Naive thymus-derived CD4-positive, alpha-beta T cell (primary cell): ENCODE measurements around the gene FASLG. TPM values are rescaled to one million over a fixed set of nuclear protein-coding genes. Genes with fewer than 3 reads are reported as not detected.

Experiments
- ATAC-seq: fragments of 150-1000 bp; cut with Tn5 transposase; 2 replicates; pipeline ENCODE4 v1.10.0; 2021; ENCODE audit warnings: mild to moderate bottlenecking, moderate library complexity
- CTCF ChIA-PET: fragments of 350-600 bp; sonication (Branson Sonifier 250); formaldehyde crosslinking; loops from one replicate; lab custom pipeline; 2021; ENCODE audit warnings: antibody characterized with exemption; lab: Charles Lee
- POLR2A ChIA-PET: fragments of 350-600 bp; sonication (Branson Sonifier 250); formaldehyde crosslinking; loops from one replicate; lab custom pipeline; 2021; ENCODE audit warnings: antibody characterized with exemption, inconsistent platforms; lab: Charles Lee
- DNase-seq, 9 donors: peaks; one replicate each; pipeline versions ENCODE4 v3.0.0 to v3.0.0-alpha.2; 2020 to 2022; ENCODE audit warnings: mixed read lengths in 1 of 9
- H3K27ac ChIP-seq: one replicate; pipeline ENCODE4 v1.7.0; 2013; ENCODE audit warnings: mild to moderate bottlenecking, low read depth, low read length, moderate library complexity
- H3K27me3 ChIP-seq, 2 donors: one replicate each; pipeline ENCODE4 v1.7.0; 2013; ENCODE audit warnings: low read length in 2 of 2, mild to moderate bottlenecking in 2 of 2, moderate library complexity in 2 of 2; ENCODE audit not compliant: control insufficient read depth in 2 of 2, insufficient read depth in 2 of 2
- H3K36me3 ChIP-seq, 3 experiments: 1 replicate in 2 of 3; 2 replicates in 1 of 3; pipeline ENCODE4 v1.7.0; 2013; ENCODE audit warnings: low read length in 3 of 3, mild to moderate bottlenecking in 3 of 3, moderate library complexity in 1 of 3; ENCODE audit not compliant: insufficient read depth in 3 of 3, control insufficient read depth in 2 of 3
- H3K4me1 ChIP-seq, 2 donors: one replicate each; pipeline ENCODE4 v1.7.0; 2013; ENCODE audit warnings: low read length in 2 of 2, mild to moderate bottlenecking in 2 of 2, moderate library complexity in 1 of 2; ENCODE audit not compliant: control insufficient read depth in 2 of 2, insufficient read depth in 2 of 2
- H3K4me3 ChIP-seq: 2 replicates; pipeline ENCODE4 v1.7.0; 2013; ENCODE audit warnings: mild to moderate bottlenecking, low read length
- H3K9me3 ChIP-seq, 3 experiments: 1 replicate in 2 of 3; 2 replicates in 1 of 3; pipeline ENCODE4 v1.7.0; 2013; ENCODE audit warnings: low read length in 3 of 3; ENCODE audit not compliant: control insufficient read depth in 2 of 3
- H3K27ac Mint-ChIP-seq, 9 donors: one replicate each; pipeline ENCODE4 v1.8.0; 2020 to 2022; ENCODE audit warnings: mixed read lengths in 9 of 9, mild to moderate bottlenecking in 8 of 9, moderate library complexity in 5 of 9, inconsistent platforms in 2 of 9
- H3K27me3 Mint-ChIP-seq, 5 donors: one replicate each; pipeline ENCODE4 v1.8.0; 2021 to 2022; ENCODE audit warnings: mixed read lengths in 5 of 5, mild to moderate bottlenecking in 1 of 5
- H3K36me3 Mint-ChIP-seq, 5 donors: one replicate each; pipeline ENCODE4 v1.8.0; 2020 to 2022; ENCODE audit warnings: mixed read lengths in 5 of 5, mild to moderate bottlenecking in 3 of 5, inconsistent platforms in 1 of 5
- H3K4me1 Mint-ChIP-seq, 7 donors: one replicate each; pipeline ENCODE4 v1.8.0; 2020 to 2022; ENCODE audit warnings: mixed read lengths in 7 of 7, mild to moderate bottlenecking in 3 of 7, inconsistent platforms in 1 of 7
- H3K4me3 Mint-ChIP-seq, 10 donors: one replicate each; pipeline ENCODE4 v1.8.0; 2020 to 2022; ENCODE audit warnings: mild to moderate bottlenecking in 10 of 10, mixed read lengths in 10 of 10, moderate library complexity in 6 of 10, inconsistent platforms in 2 of 10
- H3K9me3 Mint-ChIP-seq, 11 donors: one replicate each; pipeline ENCODE4 v1.8.0; 2020 to 2022; ENCODE audit warnings: mixed read lengths in 11 of 11, mild to moderate bottlenecking in 4 of 11, inconsistent platforms in 1 of 11, moderate library complexity in 1 of 11
- intact Hi-C, 2 donors: fragments of 100-400 bp; cut with micrococcal nuclease; formaldehyde crosslinking; loops; one replicate each; pipeline ENCODE4 v1.15.1; 2023
- polyA plus RNA-seq, 2 donors: library from polyadenylated mRNA; unstranded; fragments of 300-500 nt; fragmentation: Illumina TruSeq; gene quantifications; one replicate each; pipeline ENCODE4 v1.2.3, GENCODE V29; 2021
- total RNA-seq, 6 experiments: library from RNA in 5 of 6; stranded (reverse) in 5 of 6; gene quantifications; 1 replicate in 5 of 6; 2 replicates in 1 of 6; pipeline ENCODE4 v1.2.3 and lab custom pipeline; 2021 to 2026

FASLG gene
- total and polyA plus RNA-seq, 7 experiments from 2014 or later = 0.24 to 5.6 (median 1.9) TPM; not detected in 3

GRCh38 chr1:172657586-172657985, 1.3 kb upstream of the FASLG start:
- POLR2A ChIA-PET = interaction anchor here (0.6 to 0.7 kb wide), 2 partner anchors 13 to 23 kb away, joined by 3 read pairs; no protein-coding TSS in a partner anchor
- no peak overlapping the region for H3K27ac Mint-ChIP-seq
- Histone ChIP-seq H3K36me3 (no peaks in the 10 kb centered on the region), H3K27me3 (no peaks in the 10 kb centered on the region), H3K4me3 (no peak overlapping the region), H3K4me1 (peaks cover 25 to 40% of the 10 kb centered on the region in 2 donors), H3K27ac (no peak overlapping the region), H3K9me3 (no peaks in the 10 kb centered on the region)
- DNase-seq (no peak), ATAC-seq (no peak)
- peaks cover 0 to 21% (median 0%) of the 10 kb centered on the region in 5 donors for H3K27me3 Mint-ChIP-seq
- peaks cover 0 to 7% (median 0%) of the 10 kb centered on the region in 5 donors for H3K36me3 Mint-ChIP-seq
- peaks cover 32 to 69% (median 58%) of the 10 kb centered on the region in 7 donors for H3K4me1 Mint-ChIP-seq
- intact Hi-C loops = no loop called here
- CTCF ChIA-PET = no interaction called here
- no peak overlapping the region for H3K4me3 Mint-ChIP-seq
- H3K9me3 Mint-ChIP-seq = peaks cover 0 to 6% (median 0%) of the 10 kb centered on the region in 11 donors

- no peak for ATAC-seq
- ChIA-PET CTCF (interaction anchor here (0.7 kb wide), 1 partner anchor 25 kb away, joined by 3 read pairs; no protein-coding TSS in a partner anchor), POLR2A (interaction anchor here (1.0 to 1.3 kb wide), 5 partner anchors 14 to 64 kb away, joined by 3 to 7 read pairs (median 3); no protein-coding TSS in a partner anchor)
- Histone ChIP-seq H3K4me1 (peaks cover 39 to 49% of the 10 kb centered on the region in 2 donors), H3K9me3 (no peaks in the 10 kb centered on the region), H3K27me3 (no peaks in the 10 kb centered on the region), H3K36me3 (no peaks in the 10 kb centered on the region), H3K27ac (no peak overlapping the region), H3K4me3 (peak overlapping the region; percentile 22)
- Mint-ChIP-seq H3K4me3 (peak overlapping the region in 6 of 10 donors; percentile 5 to 82 (median 59)), H3K4me1 (peaks cover 44 to 77% (median 58%) of the 10 kb centered on the region in 7 donors), H3K9me3 (peaks cover 0 to 3% (median 0%) of the 10 kb centered on the region in 11 donors), H3K27ac (peak overlapping the region in 2 of 9 donors; percentile 16 to 19), H3K27me3 (peaks cover 0 to 12% (median 0%) of the 10 kb centered on the region in 5 donors), H3K36me3 (peaks cover 0 to 27% (median 0%) of the 10 kb centered on the region in 5 donors)
- intact Hi-C loops = loop anchor here (5.0 kb wide), 1 partner anchor 34 kb away; no protein-coding TSS in a partner anchor
- DNase-seq = no peak
Observed at GRCh38 chr1:172661107-172661506, 2.2 kb downstream of the FASLG start.

- Mint-ChIP-seq H3K27me3 (peaks cover 0 to 8% (median 0%) of the 10 kb centered on the region in 5 donors), H3K9me3 (peaks cover 0 to 5% (median 0%) of the 10 kb centered on the region in 11 donors), H3K27ac (peak overlapping the region in 8 of 9 donors; percentile 3 to 74 (median 51)), H3K36me3 (peaks cover 0 to 28% (median 0%) of the 10 kb centered on the region in 5 donors), H3K4me1 (peaks cover 41 to 78% (median 57%) of the 10 kb centered on the region in 7 donors), H3K4me3 (peak overlapping the region; percentile 44 to 75 (median 66))
- H3K27ac ChIP-seq = no peak overlapping the region
- H3K27me3 ChIP-seq = no peaks in the 10 kb centered on the region
- ChIA-PET CTCF (interaction anchor here (0.5 to 1.9 kb wide), 2 partner anchors 57 to 151 kb away, joined by 3 to 6 read pairs; no protein-coding TSS in a partner anchor), POLR2A (no interaction called here)
- DNase-seq (peak; percentile 50 to 86 (median 82)), ATAC-seq (peak; percentile 87)
- no peaks in the 10 kb centered on the region for H3K36me3 ChIP-seq
- intact Hi-C loops = loop anchor here (1.0 to 5.0 kb wide), 10 partner anchors 8 to 57 kb away; no protein-coding TSS in a partner anchor
- no peaks in the 10 kb centered on the region for H3K9me3 ChIP-seq
- peak overlapping the region; percentile 22 for H3K4me3 ChIP-seq
- peaks cover 42 to 49% of the 10 kb centered on the region in 2 donors for H3K4me1 ChIP-seq
Observed at GRCh38 chr1:172662464-172663109, 3.7 kb downstream of the FASLG start.

GRCh38 chr1:172663732-172664131, 4.8 kb downstream of the FASLG start:
- Mint-ChIP-seq H3K4me1 (peaks cover 41 to 77% (median 54%) of the 10 kb centered on the region in 7 donors), H3K36me3 (peaks cover 0 to 32% (median 0%) of the 10 kb centered on the region in 5 donors), H3K27ac (peak overlapping the region in 6 of 9 donors; percentile 11 to 74 (median 34)), H3K4me3 (peak overlapping the region in 5 of 10 donors; percentile 2 to 72 (median 67)), H3K27me3 (peaks cover 0 to 8% (median 0%) of the 10 kb centered on the region in 5 donors), H3K9me3 (peaks cover 0 to 8% (median 0%) of the 10 kb centered on the region in 11 donors)
- Histone ChIP-seq H3K27ac (no peak overlapping the region), H3K4me1 (peaks cover 35 to 47% of the 10 kb centered on the region in 2 donors), H3K4me3 (no peak overlapping the region), H3K9me3 (no peaks in the 10 kb centered on the region), H3K36me3 (no peaks in the 10 kb centered on the region), H3K27me3 (no peaks in the 10 kb centered on the region)
- ATAC-seq = no peak
- intact Hi-C loops = loop anchor here (2.0 to 5.0 kb wide), 4 partner anchors 15 to 55 kb away; no protein-coding TSS in a partner anchor
- CTCF ChIA-PET = interaction anchor here (1.0 to 1.9 kb wide), 3 partner anchors 24 to 56 kb away, joined by 3 to 6 read pairs (median 3); no protein-coding TSS in a partner anchor
- POLR2A ChIA-PET = interaction anchor here (0.6 to 1.3 kb wide), 4 partner anchors 11 to 25 kb away, joined by 3 to 4 read pairs (median 3); no protein-coding TSS in a partner anchor
- no peak for DNase-seq

- Histone ChIP-seq H3K4me3 (no peak overlapping the region), H3K36me3 (no peaks in the 10 kb centered on the region), H3K4me1 (peaks cover 35 to 52% of the 10 kb centered on the region in 2 donors), H3K27me3 (no peaks in the 10 kb centered on the region), H3K27ac (no peak overlapping the region), H3K9me3 (no peaks in the 10 kb centered on the region)
- DNase-seq = no peak
- Mint-ChIP-seq H3K4me1 (peaks cover 28 to 75% (median 49%) of the 10 kb centered on the region in 7 donors), H3K9me3 (peaks cover 0 to 8% (median 0%) of the 10 kb centered on the region in 11 donors), H3K36me3 (peaks cover 0 to 38% (median 0%) of the 10 kb centered on the region in 5 donors), H3K27ac (no peak overlapping the region), H3K4me3 (no peak overlapping the region), H3K27me3 (peaks cover 0 to 2% (median 0%) of the 10 kb centered on the region in 5 donors)
- CTCF ChIA-PET = no interaction called here
- no peak for ATAC-seq
- intact Hi-C loops = loop anchor here in 1 of 2 donors (5.0 kb wide), 1 partner anchor 61 kb away; no protein-coding TSS in a partner anchor
- POLR2A ChIA-PET = interaction anchor here (0.8 kb wide), 1 partner anchor 8 kb away, joined by 3 read pairs; no protein-coding TSS in a partner anchor
Observed at GRCh38 chr1:172668097-172668496, 9.2 kb downstream of the FASLG start.

- H3K4me3 ChIP-seq = no peak overlapping the region
- Mint-ChIP-seq H3K9me3 (peaks cover 0 to 4% (median 0%) of the 10 kb centered on the region in 11 donors), H3K4me1 (peaks cover 23 to 76% (median 45%) of the 10 kb centered on the region in 7 donors), H3K27ac (peak overlapping the region in 1 of 9 donors; percentile 75), H3K4me3 (no peak overlapping the region), H3K36me3 (peaks cover 0 to 32% (median 0%) of the 10 kb centered on the region in 5 donors), H3K27me3 (peaks cover 0 to 2% (median 0%) of the 10 kb centered on the region in 5 donors)
- ATAC-seq (no peak), DNase-seq (no peak)
- intact Hi-C loops = loop anchor here in 1 of 2 donors (5.0 kb wide), 1 partner anchor 62 kb away; no protein-coding TSS in a partner anchor
- POLR2A ChIA-PET = interaction anchor here (0.7 kb wide), 1 partner anchor 48 kb away, joined by 5 read pairs; no protein-coding TSS in a partner anchor
- H3K36me3 ChIP-seq = no peaks in the 10 kb centered on the region
- CTCF ChIA-PET = interaction anchor here (0.6 kb wide), 1 partner anchor 40 kb away, joined by 5 read pairs; no protein-coding TSS in a partner anchor
- H3K27me3 ChIP-seq = no peaks in the 10 kb centered on the region
- H3K9me3 ChIP-seq = no peaks in the 10 kb centered on the region
- H3K27ac ChIP-seq = no peak overlapping the region
- peaks cover 31 to 49% of the 10 kb centered on the region in 2 donors for H3K4me1 ChIP-seq
Observed at GRCh38 chr1:172669011-172669410, 10.1 kb downstream of the FASLG start.
